ENCODE measurements around the gene TULP4. TPM values are rescaled to one million over a fixed set of nuclear protein-coding genes. Genes with fewer than 3 reads are reported as not detected.

TULP4 gene
- total RNA-seq, 1 experiment from 2014 or later, result 64.6 TPM

GRCh38 chr6:158337332-158337731, 25.1 kb downstream of the TULP4 start:
- no CpG with 5 or more reads among the region's 2 CpGs for WGBS (ENCODE audit: extremely low coverage, insufficient read length, low lambda C conversion rate)

More at GRCh38 chr6:158337332-158337731, 25.1 kb downstream of the TULP4 start:
- Mint-ChIP-seq H3K36me3 (ENCODE audit: insufficient read depth in 1 of 3, low read depth in 3 of 3) (peaks cover 17 to 27% (median 20%) of the 10 kb centered on the region in 3 experiments), H3K9me3 (peaks cover 9 to 23% of the 10 kb centered on the region in 2 experiments), H3K4me1 (peaks cover 56 to 60% of the 10 kb centered on the region in 2 experiments), H3K27ac (no peak overlapping the region), H3K27me3 (ENCODE audit: low read depth) (no peaks in the 10 kb centered on the region), H3K4me3 (no peak overlapping the region)
- H3K79me2 ChIP-seq (ENCODE audit: insufficient read depth, low read length), result peaks cover 4% of the 10 kb centered on the region; the same call in 1 of the 2 replicates
- no peak overlapping the region for H2BK20ac ChIP-seq (ENCODE audit: low read depth, low read length, poor library complexity, severe bottlenecking)
- H2AK5ac ChIP-seq (ENCODE audit: insufficient read length, low read length), result no peak overlapping the region
- H3T11ph ChIP-seq (ENCODE audit: low read length), result no peak overlapping the region
- DNase-seq, result no peak
- no peak overlapping the region for H3K18ac ChIP-seq (ENCODE audit: insufficient read length, low read depth, low read length)
- H3K79me1 ChIP-seq (ENCODE audit: insufficient read depth, low read depth, low read length, poor library complexity, severe bottlenecking), result no peaks in the 10 kb centered on the region
- no peak overlapping the region for H3K56ac ChIP-seq (ENCODE audit: insufficient read length, low read depth, low read length)
- H4K8ac ChIP-seq (replicated peaks; ENCODE audit: insufficient read length, low read depth, low read length), result no peak overlapping the region
- no peaks in the 10 kb centered on the region for H3K27me3 ChIP-seq (ENCODE audit: insufficient read depth, low read length)
- H3K27ac ChIP-seq (ENCODE audit: insufficient read length, low read depth, low read length), result no peak overlapping the region
- no peak overlapping the region for H3K9ac ChIP-seq (ENCODE audit: extremely low read depth, insufficient read length, low read length)
- H4K91ac ChIP-seq (ENCODE audit: insufficient read length, low read depth, low read length), result no peak overlapping the region
- no peak overlapping the region for H2AFZ ChIP-seq (ENCODE audit: low read length)
- no peaks in the 10 kb centered on the region for H3K23me2 ChIP-seq (ENCODE audit: insufficient read length, low read depth, low read length, poor library complexity, severe bottlenecking)
- H3K14ac ChIP-seq (ENCODE audit: insufficient read depth, low read length), result no peak overlapping the region
- H3K4ac ChIP-seq (ENCODE audit: low read depth, low read length), result no peak overlapping the region
- no peak overlapping the region for H2BK15ac ChIP-seq (ENCODE audit: low read depth, low read length)
- no peak overlapping the region for H4K5ac ChIP-seq (ENCODE audit: insufficient read length, low read depth, low read length)
- H2BK120ac ChIP-seq (ENCODE audit: low read depth, low read length, poor library complexity, severe bottlenecking), result no peak overlapping the region
- H4K20me1 ChIP-seq (ENCODE audit: control insufficient read depth, insufficient read depth, insufficient read length), result no peaks in the 10 kb centered on the region
- H3K23ac ChIP-seq (ENCODE audit: insufficient read length, low read depth, low read length), result no peak overlapping the region
- no peak overlapping the region for H2BK12ac ChIP-seq (ENCODE audit: insufficient read length, low read depth, low read length)
- no peak overlapping the region for H2BK5ac ChIP-seq (ENCODE audit: insufficient read length, low read length)
- no peak overlapping the region for H3K4me2 ChIP-seq (ENCODE audit: insufficient read depth, insufficient read length, low read length)
- TF ChIP-seq CTCF (conservative IDR thresholded peaks at IDR 0.05), result no peak
- H3K4me1 ChIP-seq (ENCODE audit: insufficient read depth, low read length), result peaks cover 8% of the 10 kb centered on the region; the same call in 1 of the 2 replicates
- H3K9me3 ChIP-seq (ENCODE audit: control insufficient read depth, low read depth, low read length), result no peaks in the 10 kb centered on the region

All from H9 (cell line).